C1 segment of cervical spinal cord (tissue), 14 donors: ENCODE data around the gene SELENOI.
"Not testable (repeated sequence)": the region's sequence is repeated elsewhere in the genome, so short reads cannot be mapped to it uniquely, and the experiment has no call there.

Experiments used
- DNase-seq, 14 donors: peaks; one replicate each; lab custom pipeline; 2025; lab: John Stamatoyannopoulos, UW

Gene SELENOI, protein sequence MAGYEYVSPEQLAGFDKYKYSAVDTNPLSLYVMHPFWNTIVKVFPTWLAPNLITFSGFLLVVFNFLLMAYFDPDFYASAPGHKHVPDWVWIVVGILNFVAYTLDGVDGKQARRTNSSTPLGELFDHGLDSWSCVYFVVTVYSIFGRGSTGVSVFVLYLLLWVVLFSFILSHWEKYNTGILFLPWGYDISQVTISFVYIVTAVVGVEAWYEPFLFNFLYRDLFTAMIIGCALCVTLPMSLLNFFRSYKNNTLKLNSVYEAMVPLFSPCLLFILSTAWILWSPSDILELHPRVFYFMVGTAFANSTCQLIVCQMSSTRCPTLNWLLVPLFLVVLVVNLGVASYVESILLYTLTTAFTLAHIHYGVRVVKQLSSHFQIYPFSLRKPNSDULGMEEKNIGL

GRCh38 chr2:26345545-26346453, at the start of gene SELENOI:
Gene SELENOI (plus strand): TSS chr2:26346143. CDS start chr2:26346233, 90 bp downstream.
- DNase-seq: peak; percentile 91 to 100 (median 99)

GRCh38 chr2:26297061-26297460, 48.9 kb upstream of the SELENOI start:
- DNase-seq: no peak

- no peak for DNase-seq
These were observed 47.7 kb upstream of the SELENOI start for GRCh38 chr2:26298286-26298637.

- peak in 10 of 14 donors; percentile 7 to 75 (median 36) for DNase-seq
These were observed 47.1 kb upstream of the SELENOI start for GRCh38 chr2:26298638-26299393.

DNA sequence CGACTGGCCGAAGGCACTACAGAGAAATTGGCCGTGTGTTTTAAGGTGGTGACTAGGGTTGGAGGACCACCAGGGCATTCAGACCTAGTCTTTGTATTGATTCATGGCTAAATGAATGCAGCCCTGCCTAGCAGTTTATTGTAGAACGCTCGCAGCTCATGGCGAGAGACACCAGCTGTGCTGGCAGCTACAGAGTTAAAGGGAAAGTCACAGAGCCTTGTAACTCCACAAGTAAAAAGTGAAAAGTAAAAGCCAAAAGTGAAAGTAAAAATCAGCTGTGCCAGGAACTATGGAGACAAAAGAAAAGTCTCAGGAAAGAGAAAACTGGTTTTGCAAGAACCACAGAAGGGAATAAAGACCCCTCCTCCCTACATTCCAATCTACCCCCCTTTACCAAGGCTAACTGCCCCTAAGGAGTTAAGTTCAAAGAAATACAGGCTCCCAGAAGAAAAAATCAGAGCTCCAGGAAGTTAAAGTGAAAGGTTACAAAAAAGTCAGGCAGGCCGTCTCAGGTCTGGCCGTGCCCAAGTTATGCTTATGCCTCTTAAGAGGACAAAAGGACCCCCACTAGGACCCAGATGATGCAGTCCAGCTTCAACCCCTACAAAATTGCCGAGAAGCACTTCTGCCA, 46.4 kb upstream of the SELENOI start:
- peak in 2 of 14 donors; percentile 29 to 31 for DNase-seq

- peak in 1 of 14 donors; percentile 10 for DNase-seq
These were observed 45.6 kb upstream of the SELENOI start for GRCh38 chr2:26300234-26300925.

GRCh38 chr2:26302846-26303245, 43.1 kb upstream of the SELENOI start:
- no peak for DNase-seq

DNA sequence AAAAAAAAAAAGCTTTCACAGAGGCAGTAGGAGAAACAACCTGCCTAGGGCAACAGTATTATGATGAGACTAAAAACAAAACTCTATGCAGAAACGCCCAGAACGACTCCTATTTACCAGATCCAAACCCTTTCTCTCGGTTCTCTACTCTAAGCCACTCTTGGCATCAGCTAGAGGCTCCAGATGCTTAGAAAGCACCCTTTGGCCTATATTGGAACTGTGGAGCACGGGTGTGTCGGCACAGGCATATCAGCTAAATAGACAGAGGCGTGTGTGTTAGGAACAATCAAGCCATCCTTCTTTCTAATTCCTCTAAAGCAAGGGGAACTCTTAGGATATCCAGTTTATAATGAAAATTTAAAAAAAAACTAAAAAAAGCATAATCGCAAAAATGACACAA, 40.8 kb upstream of the SELENOI start:
- DNase-seq: not testable (repeated sequence)

DNA sequence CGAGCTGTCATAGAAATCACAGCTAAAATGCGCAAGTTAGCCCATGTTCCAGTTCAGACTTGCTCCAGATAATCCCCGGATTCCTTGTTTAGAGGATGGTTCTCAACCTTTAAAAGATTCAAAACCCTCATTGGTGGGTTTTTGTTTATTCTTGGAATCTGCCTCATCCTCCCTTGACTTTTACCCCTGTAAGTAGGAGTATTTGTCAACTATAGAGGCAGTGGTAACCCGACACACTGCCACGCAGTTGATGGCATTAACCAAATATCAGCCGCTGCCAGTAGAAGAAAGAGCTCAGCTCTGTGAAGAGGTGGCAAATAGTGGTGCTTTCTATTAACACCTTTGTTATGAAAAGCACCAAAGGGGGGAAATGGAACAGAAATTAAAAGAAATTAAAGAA, 40.4 kb upstream of the SELENOI start:
- DNase-seq: no peak

- DNase-seq: no peak
These were observed 36.0 kb upstream of the SELENOI start for GRCh38 chr2:26309921-26310320.

DNA sequence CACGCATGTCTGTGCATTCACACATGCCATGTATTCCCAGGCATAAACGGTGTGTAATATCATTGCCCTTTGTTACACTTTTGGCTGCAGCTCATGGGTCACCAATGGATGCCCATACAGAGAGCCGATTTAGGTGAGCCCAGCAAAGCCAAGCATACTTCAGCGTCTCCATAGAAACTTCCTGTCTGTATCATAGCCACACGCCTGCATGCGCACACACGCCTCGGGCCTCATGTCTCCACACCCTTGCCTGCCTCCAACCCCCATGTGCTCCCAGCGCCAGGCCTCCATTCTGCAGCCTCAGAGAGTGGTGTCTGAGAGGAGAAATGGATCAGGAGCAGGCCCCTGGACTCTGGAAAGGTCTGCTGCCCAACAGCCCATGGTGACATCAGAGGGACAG, 33.5 kb upstream of the SELENOI start:
- no peak for DNase-seq

DNA sequence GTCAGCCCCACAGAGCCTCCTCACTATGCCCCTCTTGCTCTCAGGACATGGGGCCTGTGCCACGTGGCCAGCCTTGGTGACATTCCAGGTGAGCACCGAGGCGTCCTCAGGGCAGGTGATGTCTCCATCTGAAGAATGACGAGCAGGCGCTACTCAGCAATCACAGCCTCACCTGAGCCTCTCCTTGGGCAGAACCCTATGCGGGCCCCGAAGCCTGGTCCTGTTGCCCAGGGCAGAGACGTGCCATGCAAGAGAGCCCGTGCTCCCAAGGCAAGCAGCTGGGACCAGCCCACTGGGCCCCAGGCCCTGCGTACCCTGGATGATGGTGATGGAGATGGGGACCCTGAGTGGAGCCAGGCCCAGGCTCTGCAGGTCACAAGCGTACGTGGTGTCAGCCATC, 32.5 kb upstream of the SELENOI start:
- DNase-seq: no peak

- no peak for DNase-seq
These were observed 31.7 kb upstream of the SELENOI start for GRCh38 chr2:26314243-26314642.

- no peak for DNase-seq
These were observed 29.9 kb upstream of the SELENOI start for GRCh38 chr2:26316041-26316440.

- no peak for DNase-seq
These were observed 29.1 kb upstream of the SELENOI start for GRCh38 chr2:26316845-26317244.

DNA sequence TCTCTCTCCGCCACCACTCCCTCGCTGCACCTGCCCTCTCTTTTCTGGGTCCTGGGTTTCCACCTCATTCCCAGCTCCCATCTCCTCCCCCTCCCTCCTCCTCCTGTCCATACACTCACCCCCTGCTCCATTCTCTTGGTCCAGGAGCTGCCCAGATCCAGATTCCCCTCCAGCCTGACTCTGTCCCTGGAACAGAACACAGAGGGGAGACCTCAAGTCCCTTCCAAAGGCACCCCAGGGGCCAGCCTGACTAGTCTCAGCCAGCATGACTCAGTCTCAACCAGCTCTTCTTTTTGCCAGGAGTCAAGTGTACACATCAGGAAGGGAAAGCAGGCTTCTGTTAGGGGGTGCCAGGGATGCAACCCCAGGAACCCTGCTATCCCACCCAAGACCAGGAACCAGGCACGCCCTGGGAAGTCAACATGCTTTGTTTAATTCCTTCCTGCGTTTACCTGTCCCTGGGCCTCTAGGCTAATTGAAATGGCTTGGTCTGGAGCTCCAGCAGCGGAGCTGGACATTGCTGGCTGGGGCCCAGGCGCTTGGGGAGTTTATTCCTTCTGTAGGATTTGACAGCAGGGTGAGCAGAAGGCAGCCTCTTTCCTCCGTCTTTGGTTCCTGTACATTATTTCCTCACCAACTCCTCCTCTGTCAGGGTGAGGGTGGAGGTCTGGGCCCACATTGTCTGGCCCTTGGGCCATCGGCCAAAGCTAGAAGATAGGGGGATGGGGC, 28.4 kb upstream of the SELENOI start:
- peak in 2 of 14 donors; percentile 63 to 94 for DNase-seq

DNA sequence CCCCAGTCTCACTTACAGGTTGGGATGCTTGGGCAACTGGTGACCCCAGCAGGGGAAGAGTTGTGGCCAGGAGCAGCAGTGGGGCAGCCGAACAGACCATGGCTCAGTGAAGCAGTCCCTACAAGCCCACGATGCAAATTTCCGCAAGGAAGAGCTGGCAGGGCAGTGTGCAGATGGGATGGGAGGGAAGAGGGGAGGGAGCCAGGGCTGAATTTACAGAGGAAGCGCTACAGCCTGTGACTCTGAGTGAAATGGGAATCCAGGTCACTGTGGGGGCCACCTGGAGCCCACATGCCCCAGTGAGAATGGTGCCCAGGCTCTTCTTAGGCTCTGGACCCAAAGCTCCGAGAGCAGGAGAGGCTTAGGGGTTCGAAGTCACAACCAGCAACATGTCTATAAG, 27.0 kb upstream of the SELENOI start:
- peak in 2 of 14 donors; percentile 15 to 92 for DNase-seq

DNA sequence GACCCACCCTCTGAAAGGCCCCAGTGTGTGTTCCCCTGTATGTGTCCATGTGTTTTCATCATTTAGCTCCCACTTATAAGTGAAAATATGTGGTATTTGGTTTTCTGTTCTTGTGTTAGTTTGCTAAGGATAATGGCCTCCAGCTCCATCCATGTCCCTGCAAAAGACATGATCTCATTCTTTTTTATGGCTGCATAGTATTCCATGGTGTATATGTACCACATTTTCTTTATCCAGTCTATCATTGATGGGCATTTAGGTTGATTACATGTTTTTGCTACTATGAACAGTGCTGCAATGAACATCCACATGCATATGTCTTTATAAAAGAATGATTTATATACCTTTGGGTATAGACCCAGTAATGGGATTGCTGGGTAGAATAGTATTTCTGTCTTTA, 21.5 kb upstream of the SELENOI start:
- not testable (repeated sequence) for DNase-seq

- no peak for DNase-seq
These were observed 21.0 kb upstream of the SELENOI start for GRCh38 chr2:26324903-26325302.

DNA sequence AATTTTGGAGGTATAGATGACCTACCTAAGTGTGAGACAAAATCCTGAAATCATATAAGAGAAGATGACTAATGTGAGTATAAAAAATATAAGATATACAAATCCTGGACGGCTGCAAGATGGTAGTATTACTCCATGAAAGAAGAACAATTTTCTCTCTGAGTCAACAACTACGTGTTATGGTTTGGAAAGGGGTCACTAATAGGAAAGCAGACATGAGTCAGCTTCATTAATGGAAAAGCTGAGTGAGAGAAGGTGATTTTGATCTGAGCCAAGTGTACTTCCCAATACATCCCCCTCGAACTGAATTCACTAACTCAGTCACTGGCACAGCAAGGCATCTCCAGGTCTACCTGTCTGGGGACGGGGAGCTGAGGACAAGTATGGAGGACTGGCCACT, 20.1 kb upstream of the SELENOI start:
- DNase-seq: no peak
